ENCODE data around the gene RBM38. TPM values are rescaled to one million over a fixed set of nuclear protein-coding genes. Genes with fewer than 3 reads are reported as not detected.

Gene RBM38
- total RNA-seq (2022; extraction: Qiagen RNA extraction; ENCODE audit: low read depth): 23.1 to 35.8 TPM (median 34.1 TPM) in 5 replicates

DNA sequence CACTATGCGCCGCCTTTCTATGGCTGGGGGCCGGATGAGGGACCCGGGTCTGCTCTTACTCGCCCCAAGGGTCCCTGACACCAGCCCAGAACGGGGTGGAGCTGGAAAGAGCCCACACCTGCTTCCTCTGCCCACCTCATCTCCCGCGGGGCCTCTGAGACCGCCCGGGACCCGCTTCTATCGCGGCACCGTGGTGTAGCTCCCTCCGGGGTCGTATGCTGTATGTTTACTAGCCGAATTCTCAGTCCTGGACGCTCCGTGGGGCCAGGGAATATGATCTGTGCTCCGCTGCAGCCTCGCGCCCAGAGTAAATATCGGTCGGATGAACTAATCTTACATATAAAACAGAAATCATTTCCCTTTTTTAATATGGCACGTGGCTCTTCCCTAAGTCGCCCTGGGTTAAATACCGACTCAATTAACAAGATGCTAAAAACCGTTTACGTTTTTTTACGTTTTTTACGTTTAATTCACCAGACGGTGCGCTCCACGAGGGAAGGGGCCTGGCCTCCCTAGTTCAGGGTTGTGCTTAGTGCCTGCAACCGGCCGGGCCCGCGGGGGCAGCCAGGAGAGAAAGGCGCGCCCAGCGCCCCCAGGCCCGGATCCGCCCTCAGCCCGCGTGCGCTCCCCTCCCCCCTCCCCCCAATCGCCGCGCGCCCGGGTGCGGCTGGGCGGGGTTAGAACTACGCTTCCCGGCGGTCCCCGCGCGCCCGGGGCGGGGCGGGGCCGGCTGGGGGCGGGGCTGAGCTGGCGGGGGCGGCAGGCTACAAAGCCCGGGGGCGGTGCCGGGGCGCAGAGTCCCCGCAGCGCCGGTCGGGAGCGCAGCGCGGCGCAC, at the start of gene RBM38:
TSS of gene RBM38 (plus strand) at position 793 of the 835 bp plus-strand sequence. CDS start 186 bp downstream, outside the sequence.

DNA sequence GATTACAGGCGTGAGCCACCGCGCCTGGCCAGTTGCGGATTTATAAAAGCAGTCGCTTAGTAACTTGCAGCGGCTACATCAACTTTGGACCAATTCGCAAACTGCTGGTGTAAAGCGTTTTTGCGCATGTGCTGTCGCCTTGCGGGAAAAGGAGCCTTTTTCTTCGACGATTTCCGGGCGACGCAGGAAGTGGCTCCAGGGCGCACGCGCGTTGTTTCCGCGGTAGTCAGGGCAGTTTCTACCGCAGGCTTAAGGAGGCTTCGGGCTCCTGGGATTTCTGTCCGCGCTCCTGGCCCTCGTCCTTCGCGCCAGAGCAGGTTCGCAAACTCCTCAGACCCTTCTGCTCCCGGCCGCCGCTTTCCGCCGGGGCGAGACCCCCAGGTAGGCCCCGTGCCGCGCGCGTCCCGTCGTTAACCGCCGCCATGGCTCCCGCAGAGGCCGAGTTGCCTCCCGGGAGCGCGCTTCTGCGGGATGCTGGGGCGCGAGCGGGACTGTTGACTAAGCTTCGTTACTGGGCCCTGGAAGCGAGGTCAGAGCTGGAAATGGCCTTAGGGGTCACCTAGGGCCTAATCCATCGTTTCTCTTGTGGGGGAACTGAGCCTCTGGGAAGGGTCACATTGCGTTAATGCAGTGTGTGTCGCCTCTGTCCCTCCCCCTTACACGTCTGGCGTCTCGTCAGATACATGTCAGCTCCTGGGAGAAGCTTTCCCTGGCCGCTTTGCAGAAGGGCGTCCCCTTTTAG, 40.0 kb upstream of the RBM38 start, which contains the start of gene RAE1:
TSS of gene RAE1 (plus strand) at position 214 of the 742 bp plus-strand sequence. CDS start 2,784 bp downstream, outside the sequence.

Other genes with a start within 250 kb of the RBM38 start
- gene BMP7, start 124.8 kb upstream of the RBM38 start, total RNA-seq (2022; extraction: Qiagen RNA extraction; ENCODE audit: low read depth): 0.32 to 1.0 TPM (median 0.73 TPM) in 5 replicates
- not detected in 5 replicates for gene SPO11, start 61.6 kb upstream of the RBM38 start, total RNA-seq (2022; extraction: Qiagen RNA extraction; ENCODE audit: low read depth)
- gene RAE1, start 40.1 kb upstream of the RBM38 start, total RNA-seq (2022; extraction: Qiagen RNA extraction; ENCODE audit: low read depth): 61.4 to 75.1 TPM (median 69.0 TPM) in 5 replicates
- 0.12 TPM in 1 of 5 replicates, not detected in the others for gene CTCFL, start 133.7 kb downstream of the RBM38 start, total RNA-seq (2022; extraction: Qiagen RNA extraction; ENCODE audit: low read depth)
- gene PCK1, start 169.7 kb downstream of the RBM38 start, total RNA-seq (2022; extraction: Qiagen RNA extraction; ENCODE audit: low read depth): 0.05 TPM in 1 of 5 replicates, not detected in the others
- 0.02 to 0.10 TPM (median 0.07 TPM) in 3 of 5 replicates, not detected in the others for gene ZBP1, start 229.0 kb downstream of the RBM38 start, total RNA-seq (2022; extraction: Qiagen RNA extraction; ENCODE audit: low read depth)

All from A549 treated with CpdA at 1 μM for 4 hours (cell line).